ENCODE results near the gene MPRIP. TPM values are rescaled to one million over a fixed set of nuclear protein-coding genes. Genes with fewer than 3 reads are reported as not detected.
A peak's percentile ranks its signal among the peaks of the same experiment; 100 is the strongest.

The MPRIP gene
- total RNA-seq, 1 donor from 2014 or later = 350 TPM

- peak; percentile 11 for DNase-seq
- TF ChIP-seq CTCF (IDR thresholded peaks at IDR 0.05; ENCODE audit: borderline replicate concordance) = no peak
- intact Hi-C loops (cut with micrococcal nuclease) = no loop called here
Measured at GRCh38 chr17:17106756-17107155, 64.5 kb downstream of the MPRIP start.

GRCh38 chr17:17107281-17107680 is 65.0 kb downstream of the MPRIP start:
- peaks cover 99% of the 10 kb centered on the region for H3K4me1 ChIP-seq
- peak; percentile 15 for DNase-seq
- no peaks in the 10 kb centered on the region for H3K36me3 ChIP-seq
- intact Hi-C loops (cut with micrococcal nuclease) = no loop called here
- peak overlapping the region; percentile 84 for H3K27ac ChIP-seq (replicated peaks)
- H3K4me3 ChIP-seq = no peak overlapping the region
- TF ChIP-seq CTCF (IDR thresholded peaks at IDR 0.05; ENCODE audit: borderline replicate concordance) = no peak
- no peaks in the 10 kb centered on the region for H3K9me3 ChIP-seq (replicated peaks)
- no peaks in the 10 kb centered on the region for H3K27me3 ChIP-seq (ENCODE audit: low read depth)

More at GRCh38 chr17:17106756-17107155, 64.5 kb downstream of the MPRIP start:
- peaks cover 99% of the 10 kb centered on the region for H3K4me1 ChIP-seq
- H3K27me3 ChIP-seq (ENCODE audit: low read depth) = no peaks in the 10 kb centered on the region
- H3K9me3 ChIP-seq (replicated peaks) = no peaks in the 10 kb centered on the region
- no peaks in the 10 kb centered on the region for H3K36me3 ChIP-seq
- H3K4me3 ChIP-seq = no peak overlapping the region
- H3K27ac ChIP-seq (replicated peaks) = peak overlapping the region; percentile 84

GRCh38 chr17:17107891-17108431 is 65.7 kb downstream of the MPRIP start:
- no peak overlapping the region for H3K4me3 ChIP-seq
- peak; percentile 14 for DNase-seq
- TF ChIP-seq CTCF (IDR thresholded peaks at IDR 0.05; ENCODE audit: borderline replicate concordance) = no peak
- peaks cover 99% of the 10 kb centered on the region for H3K4me1 ChIP-seq
- H3K27me3 ChIP-seq (ENCODE audit: low read depth) = no peaks in the 10 kb centered on the region
- no peaks in the 10 kb centered on the region for H3K36me3 ChIP-seq
- H3K9me3 ChIP-seq (replicated peaks) = no peaks in the 10 kb centered on the region
- H3K27ac ChIP-seq (replicated peaks) = peak overlapping the region; percentile 84
- intact Hi-C loops (cut with micrococcal nuclease) = no loop called here

- Histone ChIP-seq H3K4me1 (peaks cover 99% of the 10 kb centered on the region), H3K9me3 (replicated peaks) (no peaks in the 10 kb centered on the region), H3K4me3 (no peak overlapping the region), H3K27me3 (ENCODE audit: low read depth) (no peaks in the 10 kb centered on the region), H3K27ac (replicated peaks) (peak overlapping the region; percentile 84), H3K36me3 (no peaks in the 10 kb centered on the region)
- TF ChIP-seq CTCF (IDR thresholded peaks at IDR 0.05; ENCODE audit: borderline replicate concordance) = no peak
- peak; percentile 16 for DNase-seq
- intact Hi-C loops (cut with micrococcal nuclease) = no loop called here
Measured at GRCh38 chr17:17108451-17109049, 66.3 kb downstream of the MPRIP start.

- Histone ChIP-seq H3K27me3 (ENCODE audit: low read depth) (no peaks in the 10 kb centered on the region), H3K4me1 (peaks cover 99% of the 10 kb centered on the region), H3K4me3 (no peak overlapping the region), H3K27ac (replicated peaks) (peak overlapping the region; percentile 84), H3K9me3 (replicated peaks) (no peaks in the 10 kb centered on the region), H3K36me3 (no peaks in the 10 kb centered on the region)
- DNase-seq = peak; percentile 14
- intact Hi-C loops (cut with micrococcal nuclease) = no loop called here
- TF ChIP-seq CTCF (IDR thresholded peaks at IDR 0.05; ENCODE audit: borderline replicate concordance) = peak; percentile 43
Measured at GRCh38 chr17:17109256-17109655, 67.0 kb downstream of the MPRIP start.
